CD8-positive, alpha-beta memory T cell (primary cell): ENCODE measurements around the gene SPATA46. TPM values are rescaled to one million over a fixed set of nuclear protein-coding genes. Genes with fewer than 3 reads are reported as not detected.

Experiments
- CTCF ChIA-PET: fragments of 350-600 bp; sonication (Branson Sonifier 250); formaldehyde crosslinking; loops from one replicate; lab custom pipeline; 2021; ENCODE audit warnings: antibody characterized with exemption; lab: Charles Lee
- POLR2A ChIA-PET: fragments of 350-600 bp; sonication (Branson Sonifier 250); formaldehyde crosslinking; loops from one replicate; lab custom pipeline; 2021; ENCODE audit warnings: antibody characterized with exemption; lab: Charles Lee
- DNase-seq, 5 donors: peaks; one replicate each; pipeline versions ENCODE4 v3.0.0 to v3.0.0-alpha.2; 2020 to 2022; ENCODE audit warnings: mixed read lengths in 1 of 5
- H3K27ac ChIP-seq: one replicate; pipeline ENCODE4 v1.7.0; 2013; ENCODE audit warnings: low read depth, mild to moderate bottlenecking, low read length, moderate library complexity
- H3K27me3 ChIP-seq: 2 replicates; pipeline ENCODE4 v1.7.0; 2013; ENCODE audit warnings: low read length, mild to moderate bottlenecking; ENCODE audit not compliant: insufficient read depth, poor library complexity, severe bottlenecking
- H3K36me3 ChIP-seq: 2 replicates; pipeline ENCODE4 v1.7.0; 2013; ENCODE audit warnings: mild to moderate bottlenecking, low read length, moderate library complexity; ENCODE audit not compliant: insufficient read depth
- H3K4me1 ChIP-seq: 2 replicates; pipeline ENCODE4 v1.7.0; 2013; ENCODE audit warnings: mild to moderate bottlenecking, low read length, moderate library complexity; ENCODE audit not compliant: insufficient read depth
- H3K4me3 ChIP-seq: 2 replicates; pipeline ENCODE4 v1.7.0; 2013; ENCODE audit warnings: mild to moderate bottlenecking, low read length
- H3K9me3 ChIP-seq: 2 replicates; pipeline ENCODE4 v1.7.0; 2013; ENCODE audit warnings: mild to moderate bottlenecking, low read length
- H3K27ac Mint-ChIP-seq, 8 donors: one replicate each; pipeline ENCODE4 v1.8.0; 2020 to 2021; ENCODE audit warnings: mixed read lengths in 8 of 8, mild to moderate bottlenecking in 6 of 8, inconsistent platforms in 3 of 8, moderate library complexity in 3 of 8
- H3K27me3 Mint-ChIP-seq, 2 donors: one replicate each; pipeline ENCODE4 v1.8.0; 2020 to 2021; ENCODE audit warnings: mixed read lengths in 2 of 2, mild to moderate bottlenecking in 1 of 2, moderate library complexity in 1 of 2
- H3K36me3 Mint-ChIP-seq, 3 donors: one replicate each; pipeline ENCODE4 v1.8.0; 2020 to 2021; ENCODE audit warnings: mixed read lengths in 3 of 3, inconsistent platforms in 1 of 3, mild to moderate bottlenecking in 1 of 3
- H3K4me1 Mint-ChIP-seq, 3 donors: one replicate each; pipeline ENCODE4 v1.8.0; 2020 to 2021; ENCODE audit warnings: mixed read lengths in 3 of 3, inconsistent platforms in 1 of 3, mild to moderate bottlenecking in 1 of 3
- H3K4me3 Mint-ChIP-seq, 7 donors: one replicate each; pipeline ENCODE4 v1.8.0; 2020 to 2021; ENCODE audit warnings: mixed read lengths in 7 of 7, mild to moderate bottlenecking in 6 of 7, moderate library complexity in 4 of 7, inconsistent platforms in 2 of 7
- H3K9me3 Mint-ChIP-seq, 5 donors: one replicate each; pipeline ENCODE4 v1.8.0; 2020 to 2022; ENCODE audit warnings: mixed read lengths in 5 of 5, mild to moderate bottlenecking in 3 of 5, moderate library complexity in 2 of 5, inconsistent platforms in 1 of 5
- polyA plus RNA-seq: library from polyadenylated mRNA; unstranded; fragments of 300-500 nt; fragmentation: Illumina TruSeq; gene quantifications from one replicate; pipeline ENCODE4 v1.2.3, GENCODE V29; 2021
- total RNA-seq, 2 experiments: library from RNA; stranded (reverse); gene quantifications; one replicate each; pipeline ENCODE4 v1.2.3, GENCODE V29; 2021

Gene SPATA46
- total and polyA plus RNA-seq, 3 experiments from 2014 or later: not detected

DNA sequence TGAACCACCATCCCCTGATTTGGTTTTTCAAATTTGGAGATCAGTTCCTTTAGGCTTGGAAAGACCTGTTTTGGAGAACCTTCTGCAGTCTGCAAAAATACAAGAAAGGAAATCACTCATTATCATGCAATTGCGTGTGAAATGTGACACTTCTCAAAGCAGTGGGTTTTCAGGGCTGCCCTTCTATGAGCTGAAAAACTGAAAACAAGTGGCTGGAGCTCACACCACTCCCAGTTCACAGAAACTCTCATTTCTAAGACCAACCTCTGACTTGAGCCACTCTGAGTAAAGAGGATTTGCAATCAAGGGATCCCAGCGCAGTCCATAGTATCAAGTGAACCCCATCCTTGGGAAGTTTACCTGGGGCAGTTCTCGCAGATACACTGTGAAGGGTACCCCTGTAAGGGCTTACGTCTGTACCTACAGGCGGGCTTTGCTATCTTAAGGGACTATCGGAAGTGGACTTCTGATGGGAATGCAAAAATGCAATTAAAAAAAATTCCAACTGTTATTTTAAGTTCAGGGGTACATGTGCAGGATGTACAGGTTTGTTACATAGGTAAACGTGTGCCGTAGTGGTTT lies 22.4 kb upstream of the SPATA46 start:
- Mint-ChIP-seq H3K9me3 (no peaks in the 10 kb centered on the region), H3K4me1 (no peaks in the 10 kb centered on the region), H3K36me3 (no peaks in the 10 kb centered on the region), H3K27ac (no peak overlapping the region), H3K4me3 (no peak overlapping the region), H3K27me3 (peaks cover 15 to 45% of the 10 kb centered on the region in 2 donors)
- POLR2A ChIA-PET: no interaction called here
- DNase-seq: no peak
- H3K27ac ChIP-seq: no peak overlapping the region
- H3K27me3 ChIP-seq: peaks cover 4% of the 10 kb centered on the region
- CTCF ChIA-PET: no interaction called here
- no peaks in the 10 kb centered on the region for H3K9me3 ChIP-seq
- H3K36me3 ChIP-seq: no peaks in the 10 kb centered on the region
- no peak overlapping the region for H3K4me3 ChIP-seq
- H3K4me1 ChIP-seq: no peaks in the 10 kb centered on the region

- DNase-seq: no peak
- Histone ChIP-seq H3K4me3 (no peak overlapping the region), H3K27ac (no peak overlapping the region), H3K4me1 (no peaks in the 10 kb centered on the region), H3K36me3 (no peaks in the 10 kb centered on the region), H3K27me3 (peaks cover 4% of the 10 kb centered on the region), H3K9me3 (no peaks in the 10 kb centered on the region)
- no peak overlapping the region for H3K27ac Mint-ChIP-seq
- no peaks in the 10 kb centered on the region for H3K9me3 Mint-ChIP-seq
- no peaks in the 10 kb centered on the region for H3K4me1 Mint-ChIP-seq
- no peak overlapping the region for H3K4me3 Mint-ChIP-seq
- peaks cover 15 to 40% of the 10 kb centered on the region in 2 donors for H3K27me3 Mint-ChIP-seq
- POLR2A ChIA-PET: no interaction called here
- H3K36me3 Mint-ChIP-seq: no peaks in the 10 kb centered on the region
- CTCF ChIA-PET: no interaction called here
Measured at GRCh38 chr1:162397943-162398560, 21.4 kb upstream of the SPATA46 start.

- H3K36me3 ChIP-seq: no peaks in the 10 kb centered on the region
- peaks cover 13 to 38% of the 10 kb centered on the region in 2 donors for H3K27me3 Mint-ChIP-seq
- no peak overlapping the region for H3K4me3 ChIP-seq
- H3K27ac ChIP-seq: no peak overlapping the region
- peaks cover 0 to under 1% (median 0%) of the 10 kb centered on the region in 3 donors for H3K4me1 Mint-ChIP-seq
- DNase-seq: no peak
- H3K27ac Mint-ChIP-seq: no peak overlapping the region
- H3K4me3 Mint-ChIP-seq: no peak overlapping the region
- no peaks in the 10 kb centered on the region for H3K9me3 Mint-ChIP-seq
- POLR2A ChIA-PET: no interaction called here
- no peaks in the 10 kb centered on the region for H3K36me3 Mint-ChIP-seq
- H3K9me3 ChIP-seq: no peaks in the 10 kb centered on the region
- CTCF ChIA-PET: no interaction called here
- no peaks in the 10 kb centered on the region for H3K4me1 ChIP-seq
- H3K27me3 ChIP-seq: peaks cover 4% of the 10 kb centered on the region
Measured at GRCh38 chr1:162397039-162397448, 20.4 kb upstream of the SPATA46 start.

DNA sequence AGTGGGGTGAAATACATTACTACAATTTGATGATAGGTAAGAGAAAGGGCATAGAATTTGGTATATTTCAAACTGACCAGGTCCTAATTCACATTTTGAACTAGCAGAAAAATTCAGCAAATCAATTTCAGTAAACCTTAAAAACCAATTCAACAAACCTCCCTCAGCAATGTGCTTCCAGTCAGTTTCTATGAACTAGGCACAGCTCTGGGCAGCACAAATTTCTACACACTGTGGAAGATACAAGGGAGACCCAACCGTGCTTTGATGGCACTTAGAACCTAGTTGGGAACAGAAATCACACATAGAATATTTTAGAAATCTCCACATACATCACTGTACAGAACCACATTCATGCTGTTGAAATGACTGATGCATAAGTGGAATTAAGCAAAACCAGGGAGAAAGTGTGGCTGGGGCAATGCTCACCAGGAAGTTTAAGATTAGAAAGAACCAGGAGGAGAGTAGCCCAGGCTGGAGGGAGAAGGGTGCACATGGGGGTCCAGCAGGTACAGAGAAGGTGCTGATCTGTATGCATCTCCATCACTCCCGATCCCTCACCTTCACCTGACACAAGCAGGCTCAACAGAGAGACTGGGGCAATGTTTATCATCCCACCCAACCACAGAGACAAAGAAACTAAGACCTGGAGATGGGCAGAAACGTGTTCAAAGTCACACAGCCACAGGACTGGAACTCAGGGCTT lies 19.7 kb upstream of the SPATA46 start:
- no peak overlapping the region for H3K4me3 Mint-ChIP-seq
- no peaks in the 10 kb centered on the region for H3K9me3 Mint-ChIP-seq
- H3K4me1 ChIP-seq: no peaks in the 10 kb centered on the region
- H3K27me3 Mint-ChIP-seq: peaks cover 13 to 37% of the 10 kb centered on the region in 2 donors
- H3K9me3 ChIP-seq: no peaks in the 10 kb centered on the region
- no peak overlapping the region for H3K27ac Mint-ChIP-seq
- peaks cover 0 to 4% (median 0%) of the 10 kb centered on the region in 3 donors for H3K4me1 Mint-ChIP-seq
- H3K36me3 ChIP-seq: no peaks in the 10 kb centered on the region
- H3K27me3 ChIP-seq: peaks cover 4% of the 10 kb centered on the region
- H3K4me3 ChIP-seq: no peak overlapping the region
- CTCF ChIA-PET: no interaction called here
- POLR2A ChIA-PET: no interaction called here
- H3K36me3 Mint-ChIP-seq: no peaks in the 10 kb centered on the region
- no peak overlapping the region for H3K27ac ChIP-seq
- no peak for DNase-seq

DNA sequence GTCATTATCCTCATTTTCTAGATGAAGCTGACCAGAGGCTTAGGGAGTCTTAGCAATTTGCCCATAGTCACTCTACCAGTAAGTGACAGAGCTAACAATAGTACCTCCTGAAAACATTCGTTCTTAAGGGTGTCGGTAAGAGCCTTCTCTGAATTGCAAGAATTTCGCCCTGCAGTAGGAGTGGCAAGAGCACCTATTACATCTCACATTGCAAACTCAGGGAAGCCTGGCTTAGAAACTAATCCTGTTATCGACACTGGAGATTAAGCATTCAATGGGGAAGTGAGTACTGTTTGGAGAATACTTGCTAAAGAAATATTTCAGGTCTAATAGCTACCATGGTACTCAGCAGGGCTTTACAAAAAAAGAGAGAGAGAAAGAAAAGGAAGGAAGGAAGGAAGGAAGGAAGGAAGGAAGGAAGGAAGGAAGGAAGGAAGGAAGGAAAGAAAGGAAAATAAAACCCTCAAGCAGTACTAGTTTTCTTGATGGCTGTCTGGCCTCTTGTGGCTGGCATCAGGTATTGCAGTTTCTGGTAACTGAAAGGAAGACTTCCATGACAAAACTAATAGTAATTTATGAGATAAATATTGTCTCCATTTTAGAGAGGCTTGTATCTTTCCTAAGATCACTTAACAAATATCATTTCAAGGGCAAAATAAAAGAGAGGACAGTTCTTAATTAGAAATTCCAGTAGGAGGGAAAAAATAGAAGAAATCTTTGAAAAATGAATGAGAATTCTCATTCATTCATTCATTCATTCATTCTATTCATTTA lies 15.3 kb upstream of the SPATA46 start:
- Mint-ChIP-seq H3K4me3 (no peak overlapping the region), H3K36me3 (no peaks in the 10 kb centered on the region), H3K9me3 (no peaks in the 10 kb centered on the region), H3K27ac (no peak overlapping the region), H3K27me3 (peaks cover 18 to 31% of the 10 kb centered on the region in 2 donors), H3K4me1 (peaks cover 3 to 7% (median 4%) of the 10 kb centered on the region in 3 donors)
- no peak overlapping the region for H3K27ac ChIP-seq
- H3K27me3 ChIP-seq: peaks cover 4% of the 10 kb centered on the region
- no peak overlapping the region for H3K4me3 ChIP-seq
- ChIA-PET CTCF (interaction anchor here (0.6 to 1.8 kb wide), 3 partner anchors 8 to 336 kb away, joined by 3 to 6 read pairs (median 3); no protein-coding TSS in a partner anchor), POLR2A (no interaction called here)
- H3K9me3 ChIP-seq: no peaks in the 10 kb centered on the region
- DNase-seq: peak in 1 of 5 donors; percentile 2
- H3K36me3 ChIP-seq: no peaks in the 10 kb centered on the region
- no peaks in the 10 kb centered on the region for H3K4me1 ChIP-seq

- no peak overlapping the region for H3K4me3 ChIP-seq
- no peak for DNase-seq
- no peaks in the 10 kb centered on the region for H3K27me3 ChIP-seq
- H3K9me3 ChIP-seq: no peaks in the 10 kb centered on the region
- no peak overlapping the region for H3K4me3 Mint-ChIP-seq
- H3K27me3 Mint-ChIP-seq: peaks cover 14 to 30% of the 10 kb centered on the region in 2 donors
- ChIA-PET POLR2A (no interaction called here), CTCF (interaction anchor here (0.9 to 1.8 kb wide), 3 partner anchors 34 to 335 kb away, joined by 3 to 6 read pairs (median 3); no protein-coding TSS in a partner anchor)
- no peaks in the 10 kb centered on the region for H3K9me3 Mint-ChIP-seq
- no peaks in the 10 kb centered on the region for H3K36me3 ChIP-seq
- H3K36me3 Mint-ChIP-seq: no peaks in the 10 kb centered on the region
- no peaks in the 10 kb centered on the region for H3K4me1 ChIP-seq
- H3K4me1 Mint-ChIP-seq: peaks cover 3 to 7% (median 4%) of the 10 kb centered on the region in 3 donors
- H3K27ac Mint-ChIP-seq: peak overlapping the region in 1 of 8 donors; percentile 59
- no peak overlapping the region for H3K27ac ChIP-seq
Measured at GRCh38 chr1:162390396-162391185, 13.9 kb upstream of the SPATA46 start.

GRCh38 chr1:162389971-162390370 lies 13.3 kb upstream of the SPATA46 start:
- Histone ChIP-seq H3K9me3 (no peaks in the 10 kb centered on the region), H3K27me3 (no peaks in the 10 kb centered on the region), H3K4me1 (no peaks in the 10 kb centered on the region), H3K36me3 (no peaks in the 10 kb centered on the region), H3K4me3 (no peak overlapping the region), H3K27ac (no peak overlapping the region)
- Mint-ChIP-seq H3K36me3 (no peaks in the 10 kb centered on the region), H3K9me3 (no peaks in the 10 kb centered on the region), H3K27ac (no peak overlapping the region), H3K4me1 (peaks cover 3 to 7% (median 4%) of the 10 kb centered on the region in 3 donors), H3K27me3 (peaks cover 14 to 30% of the 10 kb centered on the region in 2 donors), H3K4me3 (no peak overlapping the region)
- DNase-seq: no peak
- ChIA-PET POLR2A (no interaction called here), CTCF (interaction anchor here (0.9 to 1.4 kb wide), 2 partner anchors 33 to 334 kb away, joined by 3 read pairs; no protein-coding TSS in a partner anchor)
